Lower leg skin (tissue), 4 donors: ENCODE measurements around the gene CFAP65. TPM values are rescaled to one million over a fixed set of nuclear protein-coding genes. Genes with fewer than 3 reads are reported as not detected.

ENCODE experiments used
- DNase-seq, 2 donors: peaks; one replicate each; pipeline ENCODE4 v3.0.0-alpha.2; 2019; ENCODE audit warnings: low spot score in 2 of 2
- H3K4me3 ChIP-seq: fragments of 200-600 bp; sonication (generic); 2 replicates; pipeline ENCODE4 v1.5.1; 2017; ENCODE audit warnings: mild to moderate bottlenecking, low read depth; ENCODE audit not compliant: poor library complexity, severe bottlenecking
- CTCF ChIP-seq, 3 donors: fragments of 450-650 bp; IDR thresholded peaks; one replicate each; pipeline ENCODE4 v1.5.1; 2016; ENCODE audit warnings: antibody characterized with exemption in 3 of 3, mild to moderate bottlenecking in 3 of 3, moderate library complexity in 2 of 3
- POLR2A ChIP-seq, 2 donors: fragments of 450-650 bp; IDR thresholded peaks; one replicate each; pipeline ENCODE4 v1.6.1; 2016 to 2017; ENCODE audit warnings: antibody characterized with exemption in 2 of 2, mild to moderate bottlenecking in 1 of 2, moderate library complexity in 1 of 2
- WGBS, 2 donors: methylation state at CpG; one replicate each; pipeline ENCODE4 v1.1.5; 2018; 5-methylcytosine and 5-hydroxymethylcytosine counted together
- intact Hi-C: fragments of 100-400 bp; cut with DNase I; formaldehyde crosslinking; loops from one replicate; pipeline ENCODE4 v1.15.0; 2023; ENCODE audit warnings: low total_unique reads
- total RNA-seq, 4 donors: library from RNA; depleted of rRNA; stranded (reverse); fragments of >200 nt; gene quantifications; one replicate each; pipeline ENCODE4 v1.1.0, GENCODE V29; 2016

Gene CFAP65
- total RNA-seq, 4 donors from 2014 or later: not detected

GRCh38 chr2:219054956-219055903, 13.9 kb upstream of the CFAP65 start:
- no peak overlapping the region for H3K4me3 ChIP-seq
- no peak for TF ChIP-seq POLR2A (IDR thresholded peaks at IDR 0.05)
- TF ChIP-seq CTCF (IDR thresholded peaks at IDR 0.05): no peak
- no peak for DNase-seq
- intact Hi-C loops: no loop called here
- 84 to 92% methylated on average over 43 of the region's 43 CpGs for WGBS, 2 donors

- H3K4me3 ChIP-seq: no peak overlapping the region
- intact Hi-C loops: no loop called here
- 69 to 90% methylated on average over 4 to 6 of the region's 6 CpGs for whole genome bisulfite sequencing, 2 donors
- DNase-seq: no peak
- TF ChIP-seq POLR2A (IDR thresholded peaks at IDR 0.05): no peak
- no peak for TF ChIP-seq CTCF (IDR thresholded peaks at IDR 0.05)
Observed at GRCh38 chr2:219049282-219049681, 8.0 kb upstream of the CFAP65 start.

GRCh38 chr2:219045937-219046550, 4.7 kb upstream of the CFAP65 start:
- TF ChIP-seq CTCF (IDR thresholded peaks at IDR 0.05) (no peak), POLR2A (IDR thresholded peaks at IDR 0.05) (no peak)
- no peak overlapping the region for H3K4me3 ChIP-seq
- DNase-seq: no peak
- intact Hi-C loops: no loop called here
- WGBS, 2 donors: 4 to 6% methylated on average over 6 of the region's 6 CpGs

GRCh38 chr2:219042750-219043149, 1.4 kb upstream of the CFAP65 start:
- WGBS, 2 donors: 78 to 80% methylated on average over 2 of the region's 2 CpGs
- DNase-seq: no peak
- no peak overlapping the region for H3K4me3 ChIP-seq
- TF ChIP-seq CTCF (IDR thresholded peaks at IDR 0.05) (no peak), POLR2A (IDR thresholded peaks at IDR 0.05) (no peak)
- intact Hi-C loops: no loop called here

- TF ChIP-seq CTCF (IDR thresholded peaks at IDR 0.05): no peak
- TF ChIP-seq POLR2A (IDR thresholded peaks at IDR 0.05): no peak
- DNase-seq: no peak
- WGBS, 2 donors: 79 to 84% methylated on average over 4 of the region's 4 CpGs
- intact Hi-C loops: no loop called here
- H3K4me3 ChIP-seq: no peak overlapping the region
Observed at GRCh38 chr2:219042157-219042556, 841 bp upstream of the CFAP65 start.
